HAP-1 (cell line): Measurements from ENCODE around the gene RYR1.

Experiments
- DNase-seq, 2 experiments: peaks; one replicate each; pipeline ENCODE4 v3.0.0-alpha.2; 2016 to 2020; ENCODE audit warnings: low spot score in 2 of 2
- H3K27me3 ChIP-seq: fragments of 250-450 bp; sonication (Bioruptor Pico); 2 replicates; pipeline ENCODE4 v1.5.1; 2020; ENCODE audit warnings: low read depth, mild to moderate bottlenecking, moderate library complexity
- H3K36me3 ChIP-seq: fragments of 250-450 bp; sonication (Bioruptor Pico); replicated peaks from 2 replicates; pipeline ENCODE4 v1.5.1; 2020; ENCODE audit warnings: mild to moderate bottlenecking
- H3K4me1 ChIP-seq: fragments of 250-450 bp; sonication (Bioruptor Pico); 2 replicates; pipeline ENCODE4 v1.5.1; 2020; ENCODE audit warnings: mild to moderate bottlenecking
- H3K4me3 ChIP-seq: fragments of 250-450 bp; sonication (Bioruptor Pico); 2 replicates; pipeline ENCODE4 v1.5.1; 2020; ENCODE audit warnings: mild to moderate bottlenecking, moderate library complexity
- H3K9me3 ChIP-seq: fragments of 250-450 bp; sonication (Bioruptor Pico); 2 replicates; pipeline ENCODE4 v1.5.1; 2020; ENCODE audit warnings: mild to moderate bottlenecking, moderate library complexity
- in situ Hi-C: fragments of 300-500 bp; cut with MboI; formaldehyde crosslinking; loops from 3 replicates; pipeline ENCODE4 v1.14.3; 2020; ENCODE audit warnings: low sequenced_read_pairs, inconsistent platforms, mixed read lengths

RYR1 gene

GRCh38 chr19:38535212-38535611 lies 101.7 kb downstream of the RYR1 start:
- in situ Hi-C loops = no loop called here
- no peak for DNase-seq
- Histone ChIP-seq H3K9me3 (peaks cover 12% of the 10 kb centered on the region), H3K36me3 (no peaks in the 10 kb centered on the region), H3K4me1 (peaks cover 14% of the 10 kb centered on the region), H3K4me3 (no peak overlapping the region), H3K27me3 (peaks cover 5% of the 10 kb centered on the region; the same call in 1 of the 2 replicates)

DNA sequence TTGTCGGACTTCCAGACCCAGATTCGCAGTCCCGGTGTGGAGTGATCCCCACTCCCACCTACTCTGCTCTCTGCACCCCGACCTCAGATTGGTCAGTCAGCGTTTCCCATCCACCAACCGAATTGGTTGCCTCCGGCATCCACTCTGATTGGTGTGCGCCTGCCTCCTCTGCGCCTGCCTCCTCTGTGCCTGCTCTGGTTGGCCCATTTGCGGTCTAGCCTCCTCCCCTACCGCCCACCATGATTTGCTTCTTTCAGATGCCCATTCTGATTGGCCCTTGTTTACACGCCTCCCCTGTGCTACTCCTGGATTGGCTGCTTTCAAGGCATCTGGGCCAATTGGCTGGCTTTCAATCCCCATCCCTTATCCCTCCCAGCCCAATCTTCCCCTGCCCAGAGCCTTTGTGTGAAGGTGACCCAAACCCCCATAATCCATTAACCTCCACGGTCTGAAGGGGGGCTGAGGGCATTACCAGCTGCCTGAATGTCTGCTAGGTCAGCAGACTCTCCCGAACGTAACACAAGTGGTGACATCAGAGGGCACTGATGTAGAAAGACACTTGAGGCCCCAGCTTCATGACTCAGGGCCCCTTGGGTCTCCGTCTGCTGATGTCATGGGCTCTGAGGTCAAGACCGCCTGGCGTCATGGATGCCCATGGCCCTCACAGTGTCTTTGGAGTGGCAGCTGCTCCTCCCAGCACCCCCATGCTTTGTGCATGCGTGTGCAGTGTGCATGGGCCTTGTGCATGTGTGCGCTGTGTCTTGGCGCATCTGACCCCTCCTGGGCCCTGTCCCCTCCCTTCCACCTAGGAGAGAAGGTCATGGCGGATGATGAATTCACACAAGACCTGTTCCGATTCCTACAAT lies 103.8 kb downstream of the RYR1 start:
- no peak overlapping the region for H3K4me3 ChIP-seq
- peaks cover 3% of the 10 kb centered on the region; the same call in 1 of the 2 replicates for H3K27me3 ChIP-seq
- in situ Hi-C loops = no loop called here
- DNase-seq = no peak
- H3K4me1 ChIP-seq = peaks cover 14% of the 10 kb centered on the region
- peaks cover 12% of the 10 kb centered on the region for H3K9me3 ChIP-seq
- no peaks in the 10 kb centered on the region for H3K36me3 ChIP-seq

GRCh38 chr19:38538386-38538785 lies 104.9 kb downstream of the RYR1 start:
- Histone ChIP-seq H3K36me3 (no peaks in the 10 kb centered on the region), H3K4me1 (peaks cover 14% of the 10 kb centered on the region), H3K9me3 (peaks cover 12% of the 10 kb centered on the region), H3K27me3 (no peaks in the 10 kb centered on the region), H3K4me3 (no peak overlapping the region)
- in situ Hi-C loops = no loop called here
- DNase-seq = no peak

DNA sequence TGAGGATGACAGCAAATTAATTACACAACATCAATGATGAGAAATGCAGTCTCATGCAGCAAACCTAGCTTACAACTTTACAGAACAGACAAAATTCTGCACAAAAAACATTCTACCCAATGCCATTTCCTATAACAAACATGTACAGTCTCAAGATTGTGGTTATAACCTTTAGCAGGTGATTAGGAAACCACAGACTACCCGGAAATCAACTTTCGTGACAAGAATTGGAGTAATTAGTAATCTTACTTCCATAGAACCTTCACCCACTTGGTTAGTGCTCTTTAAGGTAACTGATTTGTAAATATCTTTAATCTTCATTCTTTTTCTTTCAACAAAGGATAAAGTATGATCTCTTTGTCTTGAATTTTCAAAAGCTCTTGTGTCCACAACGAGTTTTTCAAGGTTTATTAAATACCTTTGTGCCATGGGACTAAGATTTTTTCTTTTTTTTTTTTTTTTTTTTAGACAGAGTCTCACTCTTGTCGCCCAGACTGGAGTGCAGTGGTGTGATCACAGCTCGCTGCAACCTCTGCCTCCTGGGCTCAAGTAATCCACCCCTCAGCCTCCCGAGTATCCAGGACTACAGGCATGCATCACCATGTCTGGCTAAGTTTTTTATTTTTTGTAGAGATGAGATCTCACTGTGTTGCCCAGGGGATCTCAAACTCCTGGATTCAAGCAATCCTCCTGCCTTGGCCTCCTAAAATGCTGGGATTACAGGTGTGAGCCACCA lies 105.5 kb downstream of the RYR1 start:
- peak; percentile 57 to 68 for DNase-seq
- peaks cover 12% of the 10 kb centered on the region for H3K9me3 ChIP-seq
- H3K4me3 ChIP-seq = no peak overlapping the region
- in situ Hi-C loops = no loop called here
- peaks cover 14% of the 10 kb centered on the region for H3K4me1 ChIP-seq
- no peaks in the 10 kb centered on the region for H3K36me3 ChIP-seq
- no peaks in the 10 kb centered on the region for H3K27me3 ChIP-seq

GRCh38 chr19:38539751-38540150 lies 106.3 kb downstream of the RYR1 start:
- H3K27me3 ChIP-seq = no peaks in the 10 kb centered on the region
- no peak overlapping the region for H3K4me3 ChIP-seq
- in situ Hi-C loops = no loop called here
- no peak for DNase-seq
- H3K36me3 ChIP-seq = no peaks in the 10 kb centered on the region
- H3K4me1 ChIP-seq = peaks cover 22% of the 10 kb centered on the region
- peaks cover 9% of the 10 kb centered on the region for H3K9me3 ChIP-seq

GRCh38 chr19:38542040-38542439 lies 108.5 kb downstream of the RYR1 start:
- Histone ChIP-seq H3K36me3 (no peaks in the 10 kb centered on the region), H3K9me3 (no peaks in the 10 kb centered on the region), H3K4me1 (peaks cover 25% of the 10 kb centered on the region), H3K27me3 (no peaks in the 10 kb centered on the region), H3K4me3 (no peak overlapping the region)
- no peak for DNase-seq
- in situ Hi-C loops = no loop called here

- DNase-seq = no peak
- Histone ChIP-seq H3K4me1 (peaks cover 23% of the 10 kb centered on the region), H3K9me3 (no peaks in the 10 kb centered on the region), H3K36me3 (no peaks in the 10 kb centered on the region), H3K4me3 (no peak overlapping the region), H3K27me3 (no peaks in the 10 kb centered on the region)
- in situ Hi-C loops = no loop called here
These were observed 109.9 kb downstream of the RYR1 start for GRCh38 chr19:38543286-38543806.

DNA sequence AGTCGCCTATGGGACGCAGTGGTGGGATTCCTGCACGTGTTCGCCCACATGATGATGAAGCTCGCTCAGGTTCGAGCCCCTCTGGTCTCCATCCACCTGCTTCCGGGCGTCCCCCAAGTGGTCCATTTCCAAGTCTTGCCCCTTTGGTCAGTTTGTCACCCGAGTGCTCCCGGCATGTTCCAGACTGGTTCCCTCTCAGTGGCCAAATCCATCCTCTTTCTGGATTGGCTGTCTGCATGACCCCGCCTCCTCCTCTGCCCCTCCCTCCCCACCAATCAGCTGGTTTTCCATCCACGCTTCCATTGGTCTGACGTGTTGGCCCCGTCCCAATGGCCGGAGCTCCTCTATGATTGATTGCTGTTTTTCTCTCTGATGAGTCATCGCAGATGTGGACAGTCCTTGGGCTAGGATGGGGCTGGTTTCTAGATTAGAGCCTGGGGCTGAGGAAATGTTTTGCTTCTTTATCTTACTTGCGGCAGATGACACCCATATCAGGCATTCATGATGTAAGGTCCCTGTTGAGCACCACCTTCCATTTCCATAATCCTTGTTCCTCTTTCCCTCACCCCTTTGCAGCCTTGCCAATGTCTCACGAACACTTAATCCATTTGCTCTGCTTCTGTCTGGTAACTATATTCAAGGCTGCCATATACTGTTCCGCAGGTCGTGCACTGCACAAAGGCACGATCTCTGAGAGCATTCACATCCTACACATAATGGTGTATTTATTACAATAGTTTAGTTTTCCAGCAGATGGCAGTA lies 110.5 kb downstream of the RYR1 start:
- Histone ChIP-seq H3K9me3 (no peaks in the 10 kb centered on the region), H3K4me3 (no peak overlapping the region), H3K27me3 (no peaks in the 10 kb centered on the region), H3K4me1 (peaks cover 17% of the 10 kb centered on the region), H3K36me3 (no peaks in the 10 kb centered on the region)
- in situ Hi-C loops = no loop called here
- DNase-seq = peak; percentile 80 to 85

DNA sequence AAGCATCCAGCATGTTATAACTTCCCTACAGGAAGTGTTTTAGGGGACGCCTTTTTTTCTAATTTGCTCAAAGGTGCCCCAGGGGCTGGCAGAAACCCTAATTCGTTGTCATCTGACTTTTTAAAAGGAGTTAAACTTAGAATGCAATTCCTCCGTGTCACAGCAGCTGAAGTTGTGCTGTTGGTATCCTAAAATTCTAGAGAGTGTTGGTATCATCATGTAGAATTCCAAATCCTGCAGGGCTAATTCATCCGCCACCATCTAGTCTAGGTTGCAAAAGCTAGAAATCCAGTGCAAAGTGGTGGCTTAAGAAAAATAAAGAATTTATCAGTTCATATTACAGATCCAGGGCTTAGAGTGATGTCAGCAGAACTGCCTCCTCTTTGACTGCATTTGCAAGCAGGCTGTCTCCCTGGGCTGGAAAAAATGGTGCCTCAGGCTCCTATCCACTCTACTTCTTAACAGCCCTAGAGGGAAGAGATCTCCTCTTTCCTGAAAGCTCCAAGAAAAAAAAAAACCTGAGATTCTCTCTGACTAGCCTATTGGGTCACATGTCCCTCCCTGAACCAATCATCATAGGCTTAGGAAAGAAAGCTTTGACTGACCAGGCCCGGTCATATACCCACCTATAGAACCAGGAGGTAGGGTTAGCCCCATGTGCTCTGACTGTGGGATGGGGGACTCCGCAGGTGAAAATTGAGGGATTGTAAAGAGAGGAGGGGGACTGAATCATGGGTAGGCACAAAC lies 111.3 kb downstream of the RYR1 start:
- Histone ChIP-seq H3K4me1 (peaks cover 17% of the 10 kb centered on the region), H3K4me3 (no peak overlapping the region), H3K27me3 (no peaks in the 10 kb centered on the region), H3K9me3 (no peaks in the 10 kb centered on the region), H3K36me3 (no peaks in the 10 kb centered on the region)
- DNase-seq = peak in 1 of 2 experiments; percentile 49
- in situ Hi-C loops = no loop called here

GRCh38 chr19:38545596-38545995 lies 112.1 kb downstream of the RYR1 start:
- H3K27me3 ChIP-seq = no peaks in the 10 kb centered on the region
- no peaks in the 10 kb centered on the region for H3K9me3 ChIP-seq
- no peak for DNase-seq
- in situ Hi-C loops = no loop called here
- no peaks in the 10 kb centered on the region for H3K36me3 ChIP-seq
- H3K4me1 ChIP-seq = peaks cover 24% of the 10 kb centered on the region
- H3K4me3 ChIP-seq = no peak overlapping the region

GRCh38 chr19:38547421-38547820 lies 113.9 kb downstream of the RYR1 start:
- in situ Hi-C loops = no loop called here

DNA sequence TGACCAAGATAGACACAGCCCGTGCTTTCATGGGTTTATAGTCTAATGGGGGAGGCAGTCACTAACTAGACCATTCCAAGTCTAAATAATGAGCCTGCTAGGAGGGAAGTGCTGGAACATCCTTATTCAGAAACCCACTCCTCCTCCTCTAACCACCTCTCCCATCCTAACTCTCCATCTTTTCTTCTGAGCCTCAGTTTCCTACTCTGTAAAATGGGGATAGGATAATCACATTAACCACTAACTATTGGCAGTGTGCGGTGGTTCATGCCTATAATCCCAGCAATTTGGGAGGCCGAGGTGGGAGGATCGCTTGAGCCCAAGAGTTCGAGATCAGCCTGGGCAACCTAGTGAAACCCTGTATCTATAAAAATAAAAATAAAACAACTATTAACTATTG lies 115.6 kb downstream of the RYR1 start:
- DNase-seq = no peak
- H3K4me1 ChIP-seq = peaks cover 22% of the 10 kb centered on the region
- H3K4me3 ChIP-seq = no peak overlapping the region
- H3K9me3 ChIP-seq = no peaks in the 10 kb centered on the region
- H3K36me3 ChIP-seq = no peaks in the 10 kb centered on the region
- H3K27me3 ChIP-seq = no peaks in the 10 kb centered on the region
- in situ Hi-C loops = no loop called here

More at GRCh38 chr19:38547421-38547820, 113.9 kb downstream of the RYR1 start:
- Histone ChIP-seq H3K36me3 (no peaks in the 10 kb centered on the region), H3K4me1 (peaks cover 24% of the 10 kb centered on the region), H3K27me3 (no peaks in the 10 kb centered on the region), H3K4me3 (no peak overlapping the region), H3K9me3 (no peaks in the 10 kb centered on the region)
- no peak for DNase-seq

- no peaks in the 10 kb centered on the region for H3K27me3 ChIP-seq
- no peaks in the 10 kb centered on the region for H3K36me3 ChIP-seq
- DNase-seq = peak; percentile 35 to 88
- no peaks in the 10 kb centered on the region for H3K9me3 ChIP-seq
- in situ Hi-C loops = no loop called here
- H3K4me1 ChIP-seq = peaks cover 13% of the 10 kb centered on the region
- no peak overlapping the region for H3K4me3 ChIP-seq
These were observed 116.5 kb downstream of the RYR1 start for GRCh38 chr19:38549942-38550341.
